GM12874 (cell line): Measurements from ENCODE around the gene APMAP.
A peak's percentile ranks its signal among the peaks of the same experiment; 100 is the strongest.

Experiments used
- TF ChIP-seq, protein P1 (sequence below): IDR thresholded peaks from 2 replicates; pipeline ENCODE4 v1.5.1; 2011; ENCODE audit warnings: low read depth, mild to moderate bottlenecking, control low read depth, low read length, moderate library complexity; ENCODE audit not compliant: insufficient read depth

The APMAP gene

DNA sequence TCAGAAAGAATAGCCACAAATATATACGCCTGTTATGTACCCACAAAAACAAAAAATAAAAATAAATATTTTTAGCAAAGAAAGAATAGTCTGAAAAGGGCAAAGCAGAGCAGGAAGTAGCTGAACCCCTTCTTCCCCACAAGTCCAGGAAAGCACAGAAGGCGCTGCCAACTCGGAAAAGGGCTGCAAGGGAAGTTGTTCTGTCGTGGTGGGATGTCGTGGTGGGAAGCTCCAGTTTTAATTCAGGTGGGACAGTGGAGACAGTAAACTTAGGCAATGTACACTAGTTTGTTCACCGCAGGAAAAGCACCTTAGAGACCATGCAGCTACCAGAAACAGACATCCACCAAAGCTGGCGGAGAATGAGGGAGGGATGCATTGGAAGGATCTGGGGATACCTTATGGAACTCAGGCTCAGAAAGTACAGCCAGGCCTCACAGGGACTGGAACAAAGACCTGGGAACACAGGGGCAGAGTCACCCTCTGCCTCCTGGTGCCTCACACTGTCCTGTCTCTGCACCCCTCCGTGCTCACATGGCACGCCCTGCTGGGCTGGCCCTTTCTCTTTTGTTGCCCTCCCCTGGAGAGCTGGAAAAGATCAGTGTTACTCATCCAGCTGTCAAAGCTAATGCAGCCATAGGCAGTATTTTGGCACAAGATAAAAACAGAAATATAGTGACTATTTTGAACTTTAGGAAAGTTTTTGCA is 3.3 kb upstream of the APMAP start:
- TF ChIP-seq, protein P1, sequence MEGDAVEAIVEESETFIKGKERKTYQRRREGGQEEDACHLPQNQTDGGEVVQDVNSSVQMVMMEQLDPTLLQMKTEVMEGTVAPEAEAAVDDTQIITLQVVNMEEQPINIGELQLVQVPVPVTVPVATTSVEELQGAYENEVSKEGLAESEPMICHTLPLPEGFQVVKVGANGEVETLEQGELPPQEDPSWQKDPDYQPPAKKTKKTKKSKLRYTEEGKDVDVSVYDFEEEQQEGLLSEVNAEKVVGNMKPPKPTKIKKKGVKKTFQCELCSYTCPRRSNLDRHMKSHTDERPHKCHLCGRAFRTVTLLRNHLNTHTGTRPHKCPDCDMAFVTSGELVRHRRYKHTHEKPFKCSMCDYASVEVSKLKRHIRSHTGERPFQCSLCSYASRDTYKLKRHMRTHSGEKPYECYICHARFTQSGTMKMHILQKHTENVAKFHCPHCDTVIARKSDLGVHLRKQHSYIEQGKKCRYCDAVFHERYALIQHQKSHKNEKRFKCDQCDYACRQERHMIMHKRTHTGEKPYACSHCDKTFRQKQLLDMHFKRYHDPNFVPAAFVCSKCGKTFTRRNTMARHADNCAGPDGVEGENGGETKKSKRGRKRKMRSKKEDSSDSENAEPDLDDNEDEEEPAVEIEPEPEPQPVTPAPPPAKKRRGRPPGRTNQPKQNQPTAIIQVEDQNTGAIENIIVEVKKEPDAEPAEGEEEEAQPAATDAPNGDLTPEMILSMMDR, result no peak

DNA sequence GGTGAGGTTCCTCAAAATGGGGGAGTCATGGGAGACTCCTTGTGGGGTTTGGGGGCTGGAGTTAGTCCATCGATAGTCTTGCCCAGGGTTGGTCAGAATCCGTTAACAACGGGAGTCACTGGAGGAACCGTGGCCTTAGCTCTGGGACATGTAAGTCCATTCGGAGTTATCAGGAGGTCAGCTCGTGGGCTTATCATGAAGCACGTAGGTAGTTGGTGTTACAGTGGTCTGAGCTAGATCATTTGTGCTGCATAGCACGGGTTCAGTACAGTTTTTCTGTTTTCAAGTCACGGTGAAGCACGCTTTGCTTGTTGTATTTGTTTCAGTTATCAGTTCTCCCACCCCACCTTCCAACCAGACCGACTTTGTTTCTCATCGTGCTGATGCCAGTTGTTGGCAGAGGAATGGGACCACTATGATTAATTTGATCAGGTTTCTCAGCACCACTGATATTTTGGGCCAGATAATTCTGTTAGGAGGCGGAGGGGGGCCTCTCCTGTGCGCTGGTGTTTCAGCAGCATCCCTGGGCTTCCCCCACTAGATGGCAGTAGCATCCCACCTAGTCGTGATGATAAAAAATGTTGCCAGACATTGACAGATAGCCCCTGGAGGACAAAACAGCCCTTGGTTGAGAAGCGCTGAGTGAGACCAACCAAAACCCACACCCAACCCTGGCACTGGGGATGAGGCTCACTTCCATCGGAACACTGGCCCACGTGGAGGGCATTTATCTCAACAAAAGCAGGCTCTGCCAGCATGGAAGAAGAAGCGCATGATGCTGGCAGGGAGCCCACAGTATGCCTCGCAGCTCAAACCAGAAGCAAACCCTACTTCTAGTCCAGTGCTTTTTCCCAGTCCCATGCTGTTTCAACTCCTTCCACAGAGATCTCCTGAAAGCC is 2.2 kb upstream of the APMAP start:
- TF ChIP-seq, protein P1, result peak; percentile 87

DNA sequence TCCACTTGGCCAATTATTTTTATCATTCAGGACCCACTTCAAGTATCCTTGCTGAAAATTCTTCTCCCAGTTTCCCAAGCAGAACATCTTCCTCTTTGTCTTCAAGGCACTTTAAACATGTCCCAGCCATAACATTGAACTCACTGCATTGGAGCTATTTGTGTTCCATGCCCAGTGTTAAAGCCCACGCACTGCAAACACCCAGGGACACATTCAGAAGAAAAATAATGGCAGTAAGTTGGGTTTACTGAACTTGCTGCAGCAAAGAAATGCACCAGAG is 1.6 kb upstream of the APMAP start:
- TF ChIP-seq, protein P1, result no peak

DNA sequence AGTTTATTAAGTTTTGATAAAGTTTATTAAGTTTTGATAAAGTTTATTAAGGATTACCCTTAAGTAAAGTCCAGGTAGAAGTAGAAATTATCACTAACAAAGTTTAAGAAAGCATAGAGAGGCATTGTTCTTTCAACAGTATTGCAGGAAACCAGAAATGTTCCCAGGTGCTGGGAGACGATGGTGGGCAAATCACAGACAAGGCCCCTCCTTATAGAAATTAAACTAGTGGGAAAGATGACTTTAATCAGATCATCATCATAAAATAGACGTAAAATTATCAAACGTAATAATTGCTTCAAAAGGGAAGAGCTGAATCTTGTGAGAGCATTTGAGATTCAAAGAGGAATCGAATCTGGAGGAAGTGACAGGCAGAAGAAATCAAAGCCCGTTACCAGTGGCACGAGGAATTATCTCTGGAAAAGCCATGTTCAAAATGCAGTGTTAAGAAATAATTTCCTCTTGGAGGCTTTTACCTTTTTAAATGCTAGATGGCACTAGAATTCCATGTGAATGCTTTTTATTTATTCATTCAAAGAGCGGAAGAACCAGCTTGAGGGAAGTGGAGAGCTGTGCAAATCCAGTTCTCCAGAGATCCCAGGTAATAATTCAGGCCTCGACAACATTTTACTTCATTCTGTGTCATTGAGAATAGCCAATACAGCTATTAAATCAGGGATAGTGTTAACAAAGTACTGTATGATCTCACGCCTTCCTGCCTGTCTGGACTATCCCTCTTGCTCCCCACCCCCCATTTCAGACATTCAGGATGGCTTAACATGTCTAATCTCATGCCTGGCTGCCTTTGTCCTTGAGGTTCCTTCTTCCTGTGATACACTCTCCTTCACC is 1.0 kb upstream of the APMAP start:
- TF ChIP-seq, protein P1, result no peak

DNA sequence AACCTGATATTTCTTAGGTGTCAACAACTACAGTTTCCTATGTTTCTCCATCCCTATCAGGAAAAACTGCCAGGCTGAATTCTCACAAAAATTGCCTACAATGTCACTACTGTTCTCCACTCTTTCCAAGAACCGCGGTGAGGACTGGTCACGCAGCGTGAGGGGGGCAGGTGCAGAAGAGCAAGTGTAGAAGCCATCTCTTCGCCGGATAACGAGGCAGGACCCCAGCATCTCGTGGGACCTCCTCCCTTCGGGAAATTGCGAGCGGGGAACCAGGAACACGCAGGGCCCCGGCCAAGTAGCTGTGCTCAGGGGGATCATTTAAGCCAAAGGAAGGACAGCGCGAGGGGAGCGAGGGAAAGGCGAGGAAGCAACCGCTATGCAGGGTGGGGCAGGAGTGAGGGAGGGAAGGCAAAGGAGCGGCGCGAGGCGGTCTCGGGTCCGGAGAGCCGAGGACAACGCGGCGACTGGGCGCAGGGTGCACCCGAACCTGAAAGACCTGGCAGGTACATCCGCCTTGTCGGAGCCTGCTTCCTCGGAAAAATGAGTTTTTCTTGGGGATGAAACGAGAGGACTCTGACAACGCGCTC is 559 bp downstream of the APMAP start:
- TF ChIP-seq, protein P1, result no peak

DNA sequence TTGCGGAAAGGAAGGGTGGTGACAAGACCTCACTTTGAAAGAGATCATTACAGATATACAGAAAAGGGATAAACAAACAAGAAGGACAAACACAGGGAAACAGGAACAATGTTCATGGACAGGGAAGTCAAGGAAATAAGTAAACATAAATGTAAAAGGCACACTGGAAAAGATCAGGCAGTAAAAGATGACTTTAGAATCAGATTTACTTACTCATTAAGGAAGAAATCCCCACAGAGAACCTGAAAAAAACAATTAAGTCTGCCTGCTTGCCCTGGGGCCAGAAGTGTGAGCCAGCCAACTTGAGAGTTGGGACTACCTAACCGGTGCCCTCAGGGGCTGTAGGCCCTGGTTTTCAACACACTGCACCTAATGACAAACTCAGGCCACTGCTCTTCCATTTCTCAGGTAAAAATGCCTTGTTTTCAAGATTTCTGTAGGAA is 1.7 kb downstream of the APMAP start:
- TF ChIP-seq, protein P1, result no peak

DNA sequence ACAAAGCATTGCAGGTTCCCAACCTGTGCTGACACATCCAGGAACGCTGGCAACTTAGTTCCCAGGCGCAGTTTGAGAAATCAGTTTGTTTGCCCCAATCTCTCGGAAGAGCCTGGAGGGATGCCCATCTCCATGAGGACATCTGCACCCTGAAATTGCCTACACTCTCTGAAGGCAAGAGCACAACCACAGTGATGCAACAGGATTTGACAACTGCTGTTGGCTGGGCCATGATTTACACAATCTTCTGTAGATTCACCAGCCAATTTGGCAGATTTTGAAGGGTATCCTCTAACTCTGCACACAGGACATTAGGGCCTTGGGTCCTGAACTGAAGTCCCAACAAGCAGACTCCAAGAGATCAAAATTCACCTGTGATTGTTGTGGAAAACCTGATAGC is 3.4 kb downstream of the APMAP start:
- TF ChIP-seq, protein P1, result no peak
